Endothelial cell (in vitro differentiated cells): Measurements from ENCODE around the gene NDUFS4. TPM values are rescaled to one million over a fixed set of nuclear protein-coding genes. Genes with fewer than 3 reads are reported as not detected.

Experiments
- DNase-seq: peaks from one replicate; pipeline ENCODE4 v3.0.0; 2021; ENCODE audit warnings: low spot score
- H3K27ac Mint-ChIP-seq: one replicate; pipeline ENCODE4 v1.8.0; 2021; ENCODE audit warnings: mixed read lengths, inconsistent platforms; ENCODE audit not compliant: unreplicated experiment
- H3K27me3 Mint-ChIP-seq: one replicate; pipeline ENCODE4 v1.8.0; 2021; ENCODE audit warnings: mild to moderate bottlenecking, moderate library complexity, mixed read lengths, inconsistent platforms; ENCODE audit not compliant: unreplicated experiment
- H3K36me3 Mint-ChIP-seq: one replicate; pipeline ENCODE4 v1.8.0; 2021; ENCODE audit warnings: mild to moderate bottlenecking, low read depth, mixed read lengths, inconsistent platforms; ENCODE audit not compliant: unreplicated experiment
- H3K4me1 Mint-ChIP-seq: one replicate; pipeline ENCODE4 v1.8.0; 2021; ENCODE audit warnings: mild to moderate bottlenecking, mixed read lengths, inconsistent platforms; ENCODE audit not compliant: unreplicated experiment
- H3K4me3 Mint-ChIP-seq: one replicate; pipeline ENCODE4 v1.8.0; 2021; ENCODE audit warnings: mild to moderate bottlenecking, mixed read lengths, inconsistent platforms; ENCODE audit not compliant: unreplicated experiment
- H3K9me3 Mint-ChIP-seq: one replicate; pipeline ENCODE4 v1.8.0; 2021; ENCODE audit warnings: mixed read lengths, inconsistent platforms; ENCODE audit not compliant: unreplicated experiment
- CTCF ChIP-seq: fragments of 200-600 bp; sonication (generic); IDR thresholded peaks from one replicate; pipeline ENCODE4 v1.5.0; 2021; ENCODE audit warnings: antibody characterized with exemption; ENCODE audit not compliant: unreplicated experiment
- total RNA-seq: library from RNA; stranded (reverse); fragmentation: NEBNext Ultra II Directional; extraction: Animal tissue kit (Norgen Biotek cat#: 25700); gene quantifications from one replicate; pipeline ENCODE4 v1.2.1, GENCODE V29; 2021; ENCODE audit not compliant: unreplicated experiment

NDUFS4 gene
- total RNA-seq, 1 donor from 2014 or later: 88.8 TPM

- Mint-ChIP-seq H3K4me1 (no peaks in the 10 kb centered on the region), H3K27me3 (no peaks in the 10 kb centered on the region), H3K36me3 (peaks cover 3% of the 10 kb centered on the region), H3K9me3 (peaks cover 9% of the 10 kb centered on the region), H3K27ac (no peak overlapping the region), H3K4me3 (no peak overlapping the region)
- TF ChIP-seq CTCF: no peak
- no peak for DNase-seq
These were observed 153.7 kb downstream of the NDUFS4 start for GRCh38 chr5:53713978-53714666.

GRCh38 chr5:53714667-53715010 is 154.2 kb downstream of the NDUFS4 start:
- no peak for TF ChIP-seq CTCF
- Mint-ChIP-seq H3K27me3 (no peaks in the 10 kb centered on the region), H3K9me3 (peaks cover 4% of the 10 kb centered on the region), H3K4me3 (no peak overlapping the region), H3K4me1 (no peaks in the 10 kb centered on the region), H3K36me3 (peaks cover 3% of the 10 kb centered on the region), H3K27ac (no peak overlapping the region)
- DNase-seq: no peak

- no peak overlapping the region for H3K27ac Mint-ChIP-seq
- H3K4me1 Mint-ChIP-seq: peaks cover 10% of the 10 kb centered on the region
- DNase-seq: no peak
- H3K36me3 Mint-ChIP-seq: no peaks in the 10 kb centered on the region
- no peak overlapping the region for H3K4me3 Mint-ChIP-seq
- no peaks in the 10 kb centered on the region for H3K27me3 Mint-ChIP-seq
- no peaks in the 10 kb centered on the region for H3K9me3 Mint-ChIP-seq
- no peak for TF ChIP-seq CTCF
These were observed 165.7 kb downstream of the NDUFS4 start for GRCh38 chr5:53726121-53726520.

GRCh38 chr5:53730943-53731342 is 170.5 kb downstream of the NDUFS4 start:
- no peak for TF ChIP-seq CTCF
- H3K27me3 Mint-ChIP-seq: no peaks in the 10 kb centered on the region
- H3K36me3 Mint-ChIP-seq: no peaks in the 10 kb centered on the region
- H3K27ac Mint-ChIP-seq: peak overlapping the region; percentile 85
- no peaks in the 10 kb centered on the region for H3K9me3 Mint-ChIP-seq
- no peak overlapping the region for H3K4me3 Mint-ChIP-seq
- peaks cover 15% of the 10 kb centered on the region for H3K4me1 Mint-ChIP-seq
- DNase-seq: peak; percentile 22

Other genes with a start within 250 kb of the NDUFS4 start
- 3.3 TPM for gene FST, start 80.0 kb upstream of the NDUFS4 start, total RNA-seq